Motor neuron (in vitro differentiated cells): ENCODE results near the gene ASB18. TPM values are rescaled to one million over a fixed set of nuclear protein-coding genes. Genes with fewer than 3 reads are reported as not detected.

Experiments used
- ATAC-seq, 8 experiments: fragments of 200-7000 bp; cut with Tn5 transposase; replicated peaks in 6 of 8; 2 replicates each; pipeline ENCODE4 v1.8.0; 2021; ENCODE audit warnings: mild to moderate bottlenecking in 8 of 8, moderate library complexity in 8 of 8
- H3K27ac ChIP-seq, 2 donors: fragments of 250-450 bp; sonication (Bioruptor Pico); 2 replicates each; pipeline ENCODE4 v1.9.0; 2021; ENCODE audit warnings: antibody characterized with exemption in 2 of 2, mild to moderate bottlenecking in 2 of 2, moderate library complexity in 1 of 2
- H3K4me1 ChIP-seq, 2 donors: fragments of 250-450 bp; sonication (Bioruptor Pico); replicated peaks in 1 of 2; 2 replicates each; pipeline ENCODE4 v1.6.1; 2021; ENCODE audit warnings: antibody characterized with exemption in 2 of 2, mild to moderate bottlenecking in 2 of 2, moderate library complexity in 1 of 2
- H3K4me3 ChIP-seq, 5 donors: fragments of 250-450 bp; sonication (Bioruptor Pico); 2 replicates each; pipeline ENCODE4 v1.9.0; 2021; ENCODE audit warnings: antibody characterized with exemption in 5 of 5, mild to moderate bottlenecking in 5 of 5, moderate library complexity in 4 of 5
- WGBS, 10 experiments: fragments of 450-650 bp; shearing (Covaris generic); methylation state at CpG; one replicate each; pipeline ENCODE4 v1.0.0; 2022; 5-methylcytosine and 5-hydroxymethylcytosine counted together
- in situ Hi-C, 9 experiments: fragments of 400-800 bp; cut with MboI; loops; one replicate each; pipeline ENCODE4 v1.15.0; 2021; ENCODE audit warnings: low sequenced_read_pairs in 9 of 9, low pct_unique_long_range_greater_than_20kb in 2 of 9; ENCODE audit not compliant: unreplicated experiment in 9 of 9
- total RNA-seq, 8 experiments: library from RNA; unstranded; fragments of 300-600 nt; gene quantifications; 2 replicates each; pipeline versions ENCODE4 v1.2.3 to v1.2.4, GENCODE V29; 2022

ASB18 gene
- total RNA-seq, 8 experiments from 2014 or later: 0.10 to 0.63 (median 0.25) TPM; not detected in 2

DNA sequence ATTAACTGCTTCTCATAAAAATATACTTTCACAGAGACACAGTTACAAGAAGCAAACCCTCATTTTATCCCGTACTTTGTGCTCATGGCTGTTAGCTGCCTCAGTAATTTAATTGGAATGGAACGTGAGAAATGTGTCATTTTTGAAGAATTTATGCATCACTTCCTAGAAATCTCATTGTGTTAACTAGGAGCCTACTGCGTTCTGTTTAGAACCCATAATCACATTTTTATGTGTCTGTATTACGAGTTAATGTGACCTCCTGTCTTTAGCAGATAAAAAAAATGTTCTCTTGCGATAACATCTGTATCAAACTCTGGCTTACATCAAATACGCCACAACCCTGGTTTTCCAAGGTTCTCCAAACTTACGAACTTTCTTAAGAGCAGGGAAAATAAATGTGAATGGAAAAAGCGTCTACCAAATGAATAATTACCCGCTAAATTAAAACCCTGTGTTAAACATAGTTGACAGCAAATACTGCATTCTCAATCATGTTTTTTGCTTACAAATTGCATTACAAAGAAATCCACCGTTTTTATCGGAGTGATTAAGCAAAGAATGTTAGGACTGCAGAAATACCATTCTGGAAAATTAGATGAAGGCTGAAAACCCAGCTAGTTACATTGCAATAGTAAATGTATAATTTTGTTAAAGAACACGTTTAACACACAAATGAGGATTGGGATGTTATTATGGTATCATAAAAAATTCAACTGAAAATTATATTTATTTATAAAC is 84.0 kb downstream of the ASB18 start:
- 2 to 65% (median 26%) methylated on average over 6 to 12 of the region's 12 CpGs for WGBS, 10 experiments
- in situ Hi-C loops: loop anchor here in 7 of 9 experiments (10.0 to 25.0 kb wide), 4 partner anchors 385 to 405 kb away; no protein-coding TSS in a partner anchor
- no peak for ATAC-seq
- H3K4me3 ChIP-seq: no peak overlapping the region
- H3K4me1 ChIP-seq: peaks cover 12 to 15% of the 10 kb centered on the region in 2 donors
- no peak overlapping the region for H3K27ac ChIP-seq

DNA sequence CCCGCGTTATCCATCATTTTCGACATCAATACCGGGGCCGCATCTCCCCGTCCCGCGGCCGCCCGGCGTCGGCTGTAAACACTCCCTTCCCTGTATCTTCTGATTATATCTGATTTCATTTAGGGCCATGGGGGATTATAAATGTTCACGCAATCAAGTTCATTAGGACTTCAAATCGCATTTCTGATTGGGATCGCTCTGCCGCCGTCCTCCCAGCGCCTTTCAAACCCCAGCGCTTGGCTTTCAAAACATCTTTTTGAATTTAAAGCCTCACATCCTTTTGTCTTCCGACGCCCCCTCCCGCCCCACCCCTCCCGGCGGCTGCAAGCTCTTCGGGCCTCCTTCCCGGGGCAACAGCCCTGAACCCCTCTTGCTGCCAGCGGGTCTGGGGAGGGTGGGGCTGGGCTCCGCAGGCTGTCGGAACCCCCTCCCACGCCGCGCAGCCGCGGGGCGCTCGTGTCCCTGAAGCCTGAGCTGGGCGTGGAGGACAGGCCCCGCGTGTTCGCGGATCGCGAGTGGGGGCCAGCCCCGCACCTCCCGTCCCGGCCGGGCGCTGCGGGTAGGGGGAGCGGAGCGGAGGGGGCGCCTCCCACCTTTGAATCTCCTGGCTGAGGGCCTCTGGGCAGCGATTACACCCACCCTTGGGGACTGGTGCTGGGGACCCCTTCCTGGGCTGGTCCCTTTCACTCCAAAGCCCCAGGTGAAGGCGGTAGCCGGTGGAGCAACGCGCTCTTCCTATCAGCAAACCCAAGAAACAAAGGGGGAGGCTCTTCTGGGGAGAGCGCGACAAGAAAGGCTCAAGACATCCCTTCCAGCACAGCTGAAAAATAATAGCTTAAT is 84.8 kb downstream of the ASB18 start:
- ATAC-seq: peak in 5 of 8 experiments; percentile 42 to 63 (median 54)
- H3K27ac ChIP-seq: peak overlapping the region; percentile 6 to 35
- H3K4me1 ChIP-seq: peaks cover 15 to 19% of the 10 kb centered on the region in 2 donors
- in situ Hi-C loops: loop anchor here (10.0 to 25.0 kb wide), 4 partner anchors 385 to 405 kb away; no protein-coding TSS in a partner anchor
- WGBS, 10 experiments: 0 to 20% (median 5%) methylated on average over 1 to 12 of the region's 59 CpGs; no CpG with 5 or more reads in 3 of the 10 experiments
- peak overlapping the region; percentile 10 to 32 (median 23) for H3K4me3 ChIP-seq

DNA sequence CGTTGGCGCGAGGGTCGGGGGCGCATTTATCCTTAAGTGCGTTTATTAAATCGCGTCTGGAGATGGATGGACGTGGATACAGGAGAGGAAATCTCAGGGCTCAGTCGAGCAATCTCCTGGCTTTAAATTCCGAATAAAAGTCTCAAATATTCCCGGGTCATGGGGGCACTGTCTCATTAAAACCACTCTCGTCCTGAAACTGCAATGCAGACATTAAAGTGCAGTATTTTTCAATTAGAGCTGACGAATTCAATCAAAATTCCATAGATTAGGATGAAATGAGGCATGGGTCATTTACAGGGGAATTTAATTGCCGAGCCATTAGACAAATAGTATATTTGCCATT is 85.3 kb downstream of the ASB18 start:
- Histone ChIP-seq H3K4me3 (peak overlapping the region in 4 of 5 donors; percentile 10 to 32 (median 24)), H3K4me1 (peaks cover 15 to 21% of the 10 kb centered on the region in 2 donors), H3K27ac (peak overlapping the region in 1 of 2 donors; percentile 52)
- peak in 5 of 8 experiments; percentile 23 to 44 (median 32) for ATAC-seq
- in situ Hi-C loops: loop anchor here in 5 of 9 experiments (10.0 to 25.0 kb wide), 2 partner anchors 392 to 404 kb away; no protein-coding TSS in a partner anchor
- WGBS, 10 experiments: 0 to 17% (median 2%) methylated on average over 1 to 10 of the region's 15 CpGs; no CpG with 5 or more reads in 1 of the 10 experiments

DNA sequence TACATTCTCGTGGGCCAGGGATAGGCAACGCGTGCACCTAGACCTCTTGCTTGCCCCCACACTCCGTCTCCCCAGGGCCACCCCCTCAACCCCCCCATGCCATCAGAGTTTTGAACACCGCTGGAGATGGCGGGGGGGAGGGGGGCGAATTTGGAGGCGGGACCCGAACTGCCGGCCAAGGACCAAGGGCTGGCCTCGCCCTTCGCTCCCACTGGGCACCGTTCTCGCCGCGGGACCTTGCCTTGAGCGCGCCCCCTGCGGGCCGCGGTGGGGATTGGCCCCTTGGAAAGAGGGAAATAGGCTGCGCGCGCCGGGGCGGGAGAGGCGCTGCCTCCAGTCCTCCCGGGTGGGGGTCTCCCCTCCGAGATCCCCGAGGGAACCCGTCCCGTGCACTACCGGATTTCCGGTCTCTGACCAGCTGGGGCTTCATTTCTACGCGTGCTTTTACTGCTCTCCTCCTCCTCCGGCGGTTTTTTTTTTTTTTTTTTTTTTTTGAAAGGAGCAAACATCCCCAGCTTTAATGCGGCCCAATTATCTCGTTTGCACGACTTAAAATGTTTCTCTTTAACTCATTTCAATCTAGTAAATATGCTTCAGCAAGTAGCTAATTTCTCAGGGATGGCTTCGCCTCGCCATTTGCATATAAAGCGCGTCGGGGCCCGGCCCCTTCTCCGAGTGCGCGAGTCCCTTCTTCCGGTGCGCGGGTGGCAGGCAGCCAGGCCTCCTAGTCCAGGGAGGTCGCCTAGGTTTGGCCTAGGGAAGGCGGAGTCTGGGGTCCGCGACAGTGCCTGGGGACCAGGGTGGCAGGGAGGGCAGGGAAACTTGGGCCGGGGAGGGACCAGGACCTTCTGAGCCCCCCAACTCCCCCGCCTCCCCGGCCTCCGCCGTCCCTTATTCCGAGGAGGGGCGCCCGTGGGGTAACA is 86.0 kb downstream of the ASB18 start:
- in situ Hi-C loops: loop anchor here in 5 of 9 experiments (10.0 to 25.0 kb wide), 2 partner anchors 391 to 403 kb away; no protein-coding TSS in a partner anchor
- WGBS, 10 experiments: 2 to 28% (median 10%) methylated on average over 5 to 15 of the region's 65 CpGs; no CpG with 5 or more reads in 1 of the 10 experiments
- peak; percentile 51 to 86 (median 77) for ATAC-seq
- Histone ChIP-seq H3K27ac (peak overlapping the region in 1 of 2 donors; percentile 52), H3K4me3 (peak overlapping the region in 4 of 5 donors; percentile 10 to 32 (median 24)), H3K4me1 (peaks cover 17 to 27% of the 10 kb centered on the region in 2 donors)

DNA sequence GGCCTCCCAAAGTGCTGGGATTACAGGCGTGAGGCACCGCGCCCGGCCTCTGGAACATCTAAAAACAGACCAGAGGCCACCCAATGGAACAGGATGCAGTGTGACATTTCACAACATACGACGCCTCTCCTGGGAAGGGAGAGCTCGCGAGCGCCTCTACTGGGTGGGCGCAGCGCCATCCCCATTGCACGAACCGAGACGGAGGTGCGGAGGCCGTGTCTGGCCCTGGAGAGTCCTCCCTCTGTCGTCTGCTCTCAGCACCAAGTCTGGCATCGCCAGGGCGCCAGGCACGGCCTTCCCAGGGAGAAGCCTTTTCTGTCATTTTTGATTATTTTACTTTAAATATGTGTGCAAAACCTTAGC is 86.6 kb downstream of the ASB18 start:
- WGBS, 10 experiments: 87% methylated on average over 3 of the region's 20 CpGs; no CpG with 5 or more reads in 9 of the 10 experiments
- no peak overlapping the region for H3K27ac ChIP-seq
- peak overlapping the region in 1 of 5 donors; percentile 26 for H3K4me3 ChIP-seq
- peaks cover 22 to 34% of the 10 kb centered on the region in 2 donors for H3K4me1 ChIP-seq
- in situ Hi-C loops: loop anchor here in 5 of 9 experiments (10.0 to 25.0 kb wide), 2 partner anchors 390 to 403 kb away; no protein-coding TSS in a partner anchor
- ATAC-seq: peak in 3 of 8 experiments; percentile 33 to 68 (median 45)

DNA sequence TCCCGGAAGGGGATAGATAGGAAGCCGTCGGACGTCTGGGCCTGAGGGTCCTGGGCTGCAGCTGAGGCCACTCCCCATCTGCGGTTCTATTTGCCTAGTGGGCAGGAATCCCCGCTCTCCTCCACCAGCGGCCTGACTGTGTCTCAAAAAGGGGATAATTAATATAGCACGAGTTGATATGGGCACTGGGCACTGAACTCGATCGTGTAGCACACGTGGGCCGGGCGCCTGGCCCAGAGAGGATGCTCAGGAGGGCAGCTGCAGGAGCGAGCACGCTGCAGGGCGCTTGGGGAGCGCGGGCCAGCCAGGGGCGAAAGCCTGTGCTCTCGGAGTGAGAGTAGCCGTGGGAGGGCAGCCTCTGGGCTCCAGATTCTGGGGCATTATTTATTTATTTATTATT is 87.3 kb downstream of the ASB18 start:
- in situ Hi-C loops: loop anchor here in 5 of 9 experiments (10.0 to 25.0 kb wide), 2 partner anchors 390 to 402 kb away; no protein-coding TSS in a partner anchor

DNA sequence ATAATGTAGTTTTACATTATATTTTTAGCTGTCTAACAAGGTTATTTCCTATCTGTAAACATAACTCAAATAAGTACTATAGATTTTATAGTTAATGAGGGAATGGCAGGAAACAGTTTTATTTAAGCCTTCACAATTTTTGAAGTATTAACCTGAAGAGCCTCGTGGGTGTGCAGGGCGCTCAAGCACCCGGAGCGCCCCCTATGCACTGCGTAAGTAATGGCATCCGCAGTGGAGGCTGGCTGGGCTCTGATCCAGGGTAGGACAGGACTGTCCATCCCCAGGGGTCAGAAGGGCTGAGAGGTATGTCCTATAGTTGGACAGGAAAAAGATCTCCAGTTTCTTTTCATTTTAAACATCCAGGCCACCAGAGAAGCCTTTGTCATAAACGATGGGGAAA is 87.8 kb downstream of the ASB18 start:
- peaks cover 33 to 45% of the 10 kb centered on the region in 2 donors for H3K4me1 ChIP-seq
- 10 to 47% (median 29%) methylated on average over 2 to 6 of the region's 7 CpGs; no CpG with 5 or more reads in 4 of the 10 experiments for WGBS, 10 experiments

More for the DNA sequence above, 87.3 kb downstream of the ASB18 start:
- ATAC-seq: no peak
- Histone ChIP-seq H3K4me3 (no peak overlapping the region), H3K27ac (no peak overlapping the region), H3K4me1 (peaks cover 27 to 40% of the 10 kb centered on the region in 2 donors)
- 42 to 100% (median 82%) methylated on average over 1 to 8 of the region's 21 CpGs; no CpG with 5 or more reads in 2 of the 10 experiments for WGBS, 10 experiments

DNA sequence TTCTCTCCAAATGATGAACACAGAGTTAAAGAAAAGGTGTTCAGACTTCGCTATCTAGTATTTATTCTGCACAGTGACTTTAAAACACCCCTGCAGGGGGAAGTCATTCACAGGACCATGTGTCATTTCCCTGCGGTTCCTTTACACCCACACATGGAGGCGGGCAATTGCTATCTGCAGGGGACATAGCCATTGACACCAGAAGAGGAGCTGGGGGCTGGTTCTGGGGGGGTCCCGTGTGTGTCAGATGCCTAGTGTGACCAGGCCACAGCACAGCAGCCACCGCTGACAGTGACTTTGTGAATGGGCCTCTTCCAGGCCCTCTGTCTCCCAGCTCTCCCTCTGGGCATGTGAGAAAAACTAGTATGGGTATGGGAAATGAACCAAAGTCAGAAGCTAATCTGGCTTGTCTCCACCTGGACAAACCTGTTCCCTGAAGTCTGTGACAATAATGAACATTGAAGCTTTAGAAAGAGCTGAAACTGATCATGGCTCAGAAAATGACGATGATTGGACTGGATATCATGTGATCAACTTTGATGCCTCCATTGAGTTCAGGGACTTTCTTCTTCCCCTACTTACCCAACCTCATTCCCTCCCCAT is 88.6 kb downstream of the ASB18 start:
- 20 to 100% (median 65%) methylated on average over 1 to 2 of the region's 6 CpGs; no CpG with 5 or more reads in 2 of the 10 experiments for WGBS, 10 experiments
- H3K27ac ChIP-seq: no peak overlapping the region
- in situ Hi-C loops: loop anchor here in 5 of 9 experiments (10.0 to 25.0 kb wide), 2 partner anchors 388 to 401 kb away; no protein-coding TSS in a partner anchor
- H3K4me1 ChIP-seq: peaks cover 39 to 52% of the 10 kb centered on the region in 2 donors
- ATAC-seq: no peak
- H3K4me3 ChIP-seq: no peak overlapping the region

More for the DNA sequence above, 87.8 kb downstream of the ASB18 start:
- no peak overlapping the region for H3K27ac ChIP-seq
- peak in 1 of 8 experiments; percentile 19 for ATAC-seq
- in situ Hi-C loops: loop anchor here in 5 of 9 experiments (10.0 to 25.0 kb wide), 2 partner anchors 389 to 402 kb away; no protein-coding TSS in a partner anchor
- H3K4me3 ChIP-seq: no peak overlapping the region

DNA sequence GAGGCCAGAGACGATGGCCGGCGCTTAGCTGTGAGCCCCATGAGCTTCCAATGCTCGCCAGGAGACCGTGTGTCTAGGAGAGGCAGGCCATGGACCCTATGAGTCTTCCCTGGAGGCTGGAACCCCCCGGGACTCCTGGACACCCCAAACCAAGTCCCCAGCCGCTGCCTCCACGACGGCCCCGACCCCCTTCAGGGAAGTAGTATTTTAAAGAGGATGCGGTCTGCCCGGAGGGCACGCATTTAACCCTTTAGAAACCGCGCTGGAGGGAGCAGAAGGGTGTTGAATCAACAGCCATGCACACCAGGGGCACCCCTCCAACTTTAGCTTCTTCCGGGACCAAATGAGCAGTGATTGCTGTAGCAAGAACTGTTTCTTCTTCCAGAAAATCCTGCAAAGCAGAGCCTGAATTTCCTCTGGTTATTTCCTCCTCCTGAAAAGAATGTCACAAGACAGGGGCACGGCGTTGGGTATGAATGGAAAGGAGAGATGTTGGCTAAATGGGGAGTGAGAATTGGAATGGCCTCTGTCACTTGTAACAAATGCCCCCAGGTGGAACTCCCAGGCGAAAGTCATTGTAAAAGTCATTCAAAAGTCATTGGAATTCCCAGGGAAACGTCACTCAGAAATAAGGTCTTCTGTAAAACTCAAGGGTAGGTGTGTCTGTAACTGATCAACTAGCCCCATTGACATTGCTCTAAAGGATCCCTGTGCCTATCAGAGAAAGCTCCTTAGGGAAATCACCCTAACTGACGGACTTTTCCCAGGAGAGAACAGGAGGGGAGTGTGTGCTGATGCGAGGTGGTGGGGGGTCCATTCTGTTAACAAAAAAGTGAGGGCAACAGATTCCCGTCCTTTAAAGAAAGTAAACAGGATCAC is 90.2 kb downstream of the ASB18 start:
- no peak for ATAC-seq
- no peak overlapping the region for H3K27ac ChIP-seq
- no peak overlapping the region for H3K4me3 ChIP-seq
- peaks cover 40 to 47% of the 10 kb centered on the region in 2 donors for H3K4me1 ChIP-seq
- in situ Hi-C loops: loop anchor here in 3 of 9 experiments (10.0 kb wide), 1 partner anchor 399 kb away; no protein-coding TSS in a partner anchor
- WGBS, 10 experiments: 23 to 78% (median 54%) methylated on average over 3 to 10 of the region's 23 CpGs; no CpG with 5 or more reads in 2 of the 10 experiments

DNA sequence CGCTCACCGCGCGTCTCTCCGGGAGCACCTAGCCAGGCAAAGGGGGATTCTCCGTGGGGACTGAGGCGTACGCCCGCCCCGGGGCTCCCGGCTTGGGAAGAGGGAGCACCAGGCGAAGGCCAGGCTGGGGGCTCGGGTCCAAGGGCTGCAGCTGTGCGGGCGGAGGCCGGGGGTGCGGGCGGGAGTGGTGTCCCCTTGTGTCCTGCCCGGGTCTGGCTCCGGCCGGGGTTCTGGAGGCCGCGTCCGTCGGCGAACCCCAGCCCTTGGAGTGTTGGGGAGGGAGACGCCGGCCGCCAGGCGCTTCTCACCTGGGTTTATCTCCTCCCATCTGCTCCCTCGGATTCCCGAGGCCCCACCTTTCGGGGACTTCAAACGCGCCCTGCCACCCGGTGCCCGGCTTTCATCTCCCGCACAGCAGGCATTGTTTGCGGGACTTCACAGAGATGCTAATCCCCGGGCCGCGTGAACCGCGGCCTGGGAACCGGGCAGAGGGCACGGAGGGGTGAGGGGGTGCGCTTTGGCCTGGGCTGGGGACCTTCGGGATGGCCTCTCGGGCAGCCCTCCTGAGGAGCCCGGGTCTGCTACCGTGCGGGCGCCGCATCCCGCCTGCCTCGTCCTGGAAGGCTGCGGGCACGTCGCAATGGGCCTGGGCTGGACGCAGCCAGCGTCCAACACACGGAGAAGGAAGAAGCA is 91.0 kb downstream of the ASB18 start:
- in situ Hi-C loops: loop anchor here in 3 of 9 experiments (10.0 kb wide), 1 partner anchor 398 kb away; no protein-coding TSS in a partner anchor
- Histone ChIP-seq H3K4me3 (peak overlapping the region in 1 of 5 donors; percentile 6), H3K4me1 (peaks cover 40 to 45% of the 10 kb centered on the region in 2 donors), H3K27ac (no peak overlapping the region)
- 17 to 30% methylated on average over 4 to 7 of the region's 62 CpGs; no CpG with 5 or more reads in 8 of the 10 experiments for WGBS, 10 experiments
- ATAC-seq: no peak
